ENCODE measurements around the gene ANGPTL4. TPM values are rescaled to one million over a fixed set of nuclear protein-coding genes. Genes with fewer than 3 reads are reported as not detected.
"Not testable (repeated sequence)": the region's sequence is repeated elsewhere in the genome, so short reads cannot be mapped to it uniquely, and the experiment has no call there.

ANGPTL4 gene, protein sequence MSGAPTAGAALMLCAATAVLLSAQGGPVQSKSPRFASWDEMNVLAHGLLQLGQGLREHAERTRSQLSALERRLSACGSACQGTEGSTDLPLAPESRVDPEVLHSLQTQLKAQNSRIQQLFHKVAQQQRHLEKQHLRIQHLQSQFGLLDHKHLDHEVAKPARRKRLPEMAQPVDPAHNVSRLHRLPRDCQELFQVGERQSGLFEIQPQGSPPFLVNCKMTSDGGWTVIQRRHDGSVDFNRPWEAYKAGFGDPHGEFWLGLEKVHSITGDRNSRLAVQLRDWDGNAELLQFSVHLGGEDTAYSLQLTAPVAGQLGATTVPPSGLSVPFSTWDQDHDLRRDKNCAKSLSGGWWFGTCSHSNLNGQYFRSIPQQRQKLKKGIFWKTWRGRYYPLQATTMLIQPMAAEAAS
- total RNA-seq (2014; rRNA removed; shearing (Covaris generic)): 0.20 TPM in 1 of 2 replicates, not detected in the other

DNA sequence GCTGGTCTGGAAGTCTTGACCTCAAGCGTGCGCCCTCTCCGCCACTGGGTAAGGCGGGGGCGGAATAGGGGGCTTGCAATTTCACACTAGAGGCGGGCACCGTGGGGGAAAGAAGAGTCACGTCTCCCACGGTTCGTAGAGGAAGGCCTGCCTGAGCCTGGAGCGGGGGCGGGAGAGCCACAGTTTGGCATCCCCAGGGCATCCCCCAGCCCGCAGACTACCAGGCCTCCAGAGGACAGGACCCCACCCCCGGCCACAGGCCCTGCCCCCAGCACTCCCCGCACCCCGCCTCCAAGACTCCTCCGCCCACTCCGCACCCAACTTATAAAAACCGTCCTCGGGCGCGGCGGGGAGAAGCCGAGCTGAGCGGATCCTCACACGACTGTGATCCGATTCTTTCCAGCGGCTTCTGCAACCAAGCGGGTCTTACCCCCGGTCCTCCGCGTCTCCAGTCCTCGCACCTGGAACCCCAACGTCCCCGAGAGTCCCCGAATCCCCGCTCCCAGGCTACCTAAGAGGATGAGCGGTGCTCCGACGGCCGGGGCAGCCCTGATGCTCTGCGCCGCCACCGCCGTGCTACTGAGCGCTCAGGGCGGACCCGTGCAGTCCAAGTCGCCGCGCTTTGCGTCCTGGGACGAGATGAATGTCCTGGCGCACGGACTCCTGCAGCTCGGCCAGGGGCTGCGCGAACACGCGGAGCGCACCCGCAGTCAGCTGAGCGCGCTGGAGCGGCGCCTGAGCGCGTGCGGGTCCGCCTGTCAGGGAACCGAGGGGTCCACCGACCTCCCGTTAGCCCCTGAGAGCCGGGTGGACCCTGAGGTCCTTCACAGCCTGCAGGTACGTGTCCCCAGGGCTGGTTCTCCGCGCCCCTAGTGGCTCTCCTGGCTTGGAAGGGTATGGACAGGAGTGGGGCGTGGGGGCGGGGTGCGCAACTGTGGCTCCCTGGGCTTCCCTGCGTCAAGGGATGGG lies at the start of gene ANGPTL4:
Gene ANGPTL4 (plus strand): TSS at position 353 of the 969 bp plus-strand sequence. CDS start 167 bp downstream, at position 520.
- no peak for DNase-seq (ENCODE audit: low spot score)

- DNase-seq (ENCODE audit: low spot score): not testable (repeated sequence)
These were observed 48.8 kb upstream of the ANGPTL4 start for GRCh38 chr19:8314981-8315640.

DNA sequence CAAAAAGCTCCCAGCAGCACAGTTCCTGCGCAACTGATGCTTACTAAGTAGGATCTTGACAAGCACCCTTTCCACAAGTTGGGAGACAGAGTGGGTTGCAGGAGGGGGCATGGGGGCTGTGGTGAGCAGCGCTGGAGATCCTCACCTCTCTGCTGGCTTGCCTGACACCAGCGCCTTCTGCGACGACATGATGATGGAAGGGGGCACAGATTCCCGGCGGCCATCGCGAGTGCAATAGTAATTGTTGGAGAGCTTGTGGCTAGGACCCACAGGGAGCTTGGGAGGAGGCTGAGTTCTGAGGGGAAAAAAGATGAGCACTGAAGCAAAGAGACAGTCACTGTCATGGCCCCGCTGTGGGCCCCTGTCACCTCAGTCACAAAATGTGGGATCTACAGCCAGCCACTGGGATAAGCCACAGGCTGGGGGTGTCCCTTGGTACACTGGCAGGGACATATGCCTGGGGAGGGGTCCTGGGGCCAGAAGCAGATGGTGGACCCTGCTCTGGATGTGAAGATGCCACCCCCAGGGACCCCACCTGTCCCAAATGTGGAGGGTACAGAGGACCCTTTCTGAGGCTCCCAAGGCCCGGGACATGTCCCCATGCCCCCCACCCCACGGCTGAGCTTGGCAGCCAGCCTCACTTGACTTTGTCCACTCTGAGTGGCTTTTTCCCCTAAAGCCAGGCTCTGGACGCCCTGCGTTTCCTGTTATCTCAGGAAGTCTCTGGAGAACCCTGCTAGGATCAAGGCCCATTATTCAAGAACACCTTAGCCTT lies 47.4 kb upstream of the ANGPTL4 start:
- DNase-seq (ENCODE audit: low spot score): no peak

DNA sequence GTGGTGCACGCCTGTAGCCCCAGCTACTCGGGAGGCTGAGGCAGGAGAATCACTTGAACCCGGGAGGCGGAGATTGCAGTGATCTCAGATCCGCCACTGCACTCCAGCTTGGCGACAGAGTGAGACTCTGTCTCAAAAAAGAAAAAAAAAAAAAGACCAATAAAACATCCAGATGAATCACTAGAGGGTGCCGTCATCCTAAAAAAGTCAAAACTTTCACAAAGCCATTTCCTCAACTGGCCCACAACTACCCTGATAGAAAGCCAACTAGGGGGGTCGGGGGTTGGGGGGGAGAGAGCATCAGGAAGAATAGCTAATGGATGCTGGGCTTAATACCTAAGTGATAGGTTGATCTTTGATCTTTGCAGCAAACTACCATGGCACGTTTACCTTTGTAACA lies 45.1 kb upstream of the ANGPTL4 start:
- not testable (repeated sequence) for DNase-seq (ENCODE audit: low spot score)

GRCh38 chr19:8319807-8320520 lies 44.0 kb upstream of the ANGPTL4 start:
- no peak for DNase-seq (ENCODE audit: low spot score)

GRCh38 chr19:8320564-8321066 lies 43.3 kb upstream of the ANGPTL4 start:
- DNase-seq (ENCODE audit: low spot score): no peak

GRCh38 chr19:8321067-8321985 lies 42.6 kb upstream of the ANGPTL4 start, which contains the start of the genes NDUFA7 and RPS28:
Gene NDUFA7, minus strand, starts transcription at chr19:8321375. Its CDS starts 17 bp downstream, at chr19:8321358.
Gene RPS28, plus strand, starts transcription at chr19:8321496. Its CDS starts 35 bp downstream, at chr19:8321531.
- peak; percentile 88 for DNase-seq (ENCODE audit: low spot score)

GRCh38 chr19:8321986-8322637 lies 41.8 kb upstream of the ANGPTL4 start:
- no peak for DNase-seq (ENCODE audit: low spot score)

DNA sequence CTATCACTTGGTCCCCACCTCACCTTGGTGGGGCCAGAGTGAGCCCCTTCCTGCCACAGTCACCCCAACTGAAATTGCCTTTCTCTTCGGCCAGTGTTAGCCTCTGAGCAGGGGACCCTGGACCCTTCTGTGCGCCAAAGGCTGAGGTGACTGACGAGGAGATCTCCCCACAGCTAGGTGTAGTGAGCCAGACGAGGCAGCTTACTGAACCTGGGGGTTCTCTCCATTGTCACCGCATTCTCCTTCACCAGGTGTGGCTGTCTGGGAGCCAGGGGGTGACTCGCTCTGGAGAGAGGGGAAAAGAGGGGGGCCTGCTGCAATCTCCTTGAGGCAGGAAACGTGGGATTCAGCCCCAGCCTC lies 41.3 kb upstream of the ANGPTL4 start:
- no peak for DNase-seq (ENCODE audit: low spot score)

DNA sequence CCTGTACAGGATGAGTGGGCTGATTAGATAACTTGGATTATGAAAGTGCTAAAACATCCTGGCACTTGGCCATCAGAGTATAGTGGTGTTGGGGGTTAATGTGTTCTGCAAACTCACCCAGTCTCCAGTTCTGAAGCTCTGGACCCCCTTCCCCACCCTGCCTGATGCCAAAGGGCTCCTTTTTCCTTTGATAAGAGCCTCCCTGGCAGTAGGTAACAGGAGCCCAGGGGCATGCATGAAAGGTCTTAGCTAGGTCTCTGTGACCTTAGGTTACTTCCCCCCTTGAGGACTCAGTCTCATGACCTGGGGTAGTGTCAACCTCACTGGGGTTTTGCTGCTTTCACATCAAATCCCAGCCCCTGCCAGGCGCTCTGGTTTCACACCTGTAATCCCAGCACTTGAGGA lies 40.2 kb upstream of the ANGPTL4 start:
- DNase-seq (ENCODE audit: low spot score): no peak

GRCh38 chr19:8324186-8325050 lies 39.5 kb upstream of the ANGPTL4 start:
- no peak for DNase-seq (ENCODE audit: low spot score)

DNA sequence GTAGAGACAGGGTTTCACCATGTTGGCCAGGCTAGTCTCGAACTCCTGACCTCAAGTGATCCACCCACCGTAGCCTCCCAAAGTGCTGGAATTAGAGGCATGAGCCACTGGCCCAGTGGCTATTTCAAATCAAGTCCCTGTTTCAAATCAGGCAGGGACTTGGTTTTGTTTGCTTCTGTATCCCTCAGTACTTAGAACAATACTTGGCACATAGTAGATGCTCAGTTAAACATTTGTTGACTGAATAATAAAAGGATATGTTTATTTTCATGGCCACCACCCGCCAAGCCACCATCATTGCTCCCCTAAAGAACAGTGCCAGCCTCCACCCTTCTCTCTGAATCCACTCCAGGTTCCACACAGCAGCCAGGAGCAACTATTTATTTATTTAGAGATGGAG lies 38.5 kb upstream of the ANGPTL4 start:
- DNase-seq (ENCODE audit: low spot score): no peak

GRCh38 chr19:8329996-8330395 lies 34.0 kb upstream of the ANGPTL4 start:
- no peak for DNase-seq (ENCODE audit: low spot score)

DNA sequence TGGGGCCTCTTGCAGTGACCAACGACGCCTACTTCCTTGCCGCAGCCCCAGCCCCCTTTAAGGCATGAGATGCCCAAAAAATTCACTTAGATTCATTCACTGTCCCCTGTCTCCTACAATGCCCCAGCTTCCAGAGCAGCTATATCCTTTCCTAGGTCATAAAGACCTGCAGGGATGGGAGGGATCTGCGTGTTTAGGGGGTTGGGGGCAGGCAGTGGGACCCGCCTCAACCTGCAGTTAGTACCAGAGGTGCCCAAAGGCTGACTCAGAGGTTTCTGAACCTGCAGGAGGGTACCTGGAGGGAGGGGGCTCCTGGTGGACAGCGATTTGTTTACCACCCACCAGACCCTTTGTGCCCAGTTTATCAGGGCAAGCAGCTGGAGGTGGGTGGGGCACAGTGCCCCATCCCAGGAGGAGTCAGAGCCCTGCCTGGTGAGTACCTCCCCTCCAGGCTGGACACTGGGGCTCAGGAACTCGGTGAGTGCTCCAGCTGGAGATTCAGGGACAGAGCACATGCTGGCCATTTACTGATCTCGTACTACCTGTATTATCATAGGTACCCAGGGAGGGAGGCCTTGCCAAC lies 32.6 kb upstream of the ANGPTL4 start:
- DNase-seq (ENCODE audit: low spot score): no peak

DNA sequence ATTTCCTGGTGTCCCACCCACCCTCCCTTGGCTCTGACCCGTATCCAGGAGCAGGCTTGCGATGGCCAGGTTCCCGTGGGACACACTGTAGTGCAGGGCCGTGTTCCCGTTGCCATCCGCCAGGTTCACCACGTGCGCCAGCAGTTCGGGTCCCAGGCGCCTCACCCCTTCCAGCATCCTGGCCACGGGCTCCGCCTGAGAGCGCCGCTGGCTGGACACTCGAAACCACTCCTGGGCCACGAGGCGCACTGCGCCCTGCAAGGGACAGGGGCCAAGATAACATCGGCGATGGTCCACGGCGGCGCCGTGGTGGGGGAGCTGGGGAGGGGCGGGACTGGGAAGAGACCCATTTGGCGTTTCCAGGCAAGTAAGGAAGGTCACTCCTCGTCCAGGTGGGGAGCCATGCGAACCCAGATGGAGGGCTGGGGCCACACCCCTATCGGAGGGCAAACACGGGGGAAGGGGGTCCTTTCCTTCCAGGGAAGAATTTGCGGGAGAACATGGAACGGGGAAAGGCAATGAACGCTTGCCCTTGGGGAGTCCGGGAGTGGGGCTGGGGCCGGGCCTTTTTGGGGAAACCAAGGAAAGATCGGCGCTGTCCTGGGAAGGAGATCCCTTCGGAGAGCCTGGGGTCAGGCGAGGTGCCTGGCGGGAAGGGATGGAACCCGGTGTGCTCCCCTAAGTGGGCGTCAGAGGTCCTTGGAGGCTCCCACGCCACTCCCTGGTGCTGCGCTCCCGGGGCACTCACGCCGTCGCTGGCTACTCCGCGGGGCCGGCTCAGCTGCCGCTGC lies 30.8 kb upstream of the ANGPTL4 start:
- DNase-seq (ENCODE audit: low spot score): no peak
